Measurements from ENCODE around the gene NAPA. TPM values are rescaled to one million over a fixed set of nuclear protein-coding genes. Genes with fewer than 3 reads are reported as not detected.

The NAPA gene
- total RNA-seq, 4 donors from 2014 or later, result 106 to 178 (median 125) TPM

GRCh38 chr19:47503130-47503825 lies 11.6 kb downstream of the NAPA start:
- intact Hi-C loops (cut with DNase I), result no loop called here
- WGBS, 2 donors, result 87 to 91% methylated on average over 9 of the region's 13 CpGs
- Histone ChIP-seq H3K27ac (no peak overlapping the region), H3K36me3 (peaks cover 8 to 84% (median 39%) of the 10 kb centered on the region in 3 donors), H3K27me3 (no peaks in the 10 kb centered on the region), H3K4me3 (no peak overlapping the region), H3K9me3 (no peaks in the 10 kb centered on the region), H3K4me1 (peaks cover 12 to 40% (median 14%) of the 10 kb centered on the region in 3 donors)
- DNase-seq, result no peak
- no peak for TF ChIP-seq POLR2A (IDR thresholded peaks at IDR 0.05)
- TF ChIP-seq, protein P1, sequence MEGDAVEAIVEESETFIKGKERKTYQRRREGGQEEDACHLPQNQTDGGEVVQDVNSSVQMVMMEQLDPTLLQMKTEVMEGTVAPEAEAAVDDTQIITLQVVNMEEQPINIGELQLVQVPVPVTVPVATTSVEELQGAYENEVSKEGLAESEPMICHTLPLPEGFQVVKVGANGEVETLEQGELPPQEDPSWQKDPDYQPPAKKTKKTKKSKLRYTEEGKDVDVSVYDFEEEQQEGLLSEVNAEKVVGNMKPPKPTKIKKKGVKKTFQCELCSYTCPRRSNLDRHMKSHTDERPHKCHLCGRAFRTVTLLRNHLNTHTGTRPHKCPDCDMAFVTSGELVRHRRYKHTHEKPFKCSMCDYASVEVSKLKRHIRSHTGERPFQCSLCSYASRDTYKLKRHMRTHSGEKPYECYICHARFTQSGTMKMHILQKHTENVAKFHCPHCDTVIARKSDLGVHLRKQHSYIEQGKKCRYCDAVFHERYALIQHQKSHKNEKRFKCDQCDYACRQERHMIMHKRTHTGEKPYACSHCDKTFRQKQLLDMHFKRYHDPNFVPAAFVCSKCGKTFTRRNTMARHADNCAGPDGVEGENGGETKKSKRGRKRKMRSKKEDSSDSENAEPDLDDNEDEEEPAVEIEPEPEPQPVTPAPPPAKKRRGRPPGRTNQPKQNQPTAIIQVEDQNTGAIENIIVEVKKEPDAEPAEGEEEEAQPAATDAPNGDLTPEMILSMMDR (IDR thresholded peaks at IDR 0.05), result no peak

DNA sequence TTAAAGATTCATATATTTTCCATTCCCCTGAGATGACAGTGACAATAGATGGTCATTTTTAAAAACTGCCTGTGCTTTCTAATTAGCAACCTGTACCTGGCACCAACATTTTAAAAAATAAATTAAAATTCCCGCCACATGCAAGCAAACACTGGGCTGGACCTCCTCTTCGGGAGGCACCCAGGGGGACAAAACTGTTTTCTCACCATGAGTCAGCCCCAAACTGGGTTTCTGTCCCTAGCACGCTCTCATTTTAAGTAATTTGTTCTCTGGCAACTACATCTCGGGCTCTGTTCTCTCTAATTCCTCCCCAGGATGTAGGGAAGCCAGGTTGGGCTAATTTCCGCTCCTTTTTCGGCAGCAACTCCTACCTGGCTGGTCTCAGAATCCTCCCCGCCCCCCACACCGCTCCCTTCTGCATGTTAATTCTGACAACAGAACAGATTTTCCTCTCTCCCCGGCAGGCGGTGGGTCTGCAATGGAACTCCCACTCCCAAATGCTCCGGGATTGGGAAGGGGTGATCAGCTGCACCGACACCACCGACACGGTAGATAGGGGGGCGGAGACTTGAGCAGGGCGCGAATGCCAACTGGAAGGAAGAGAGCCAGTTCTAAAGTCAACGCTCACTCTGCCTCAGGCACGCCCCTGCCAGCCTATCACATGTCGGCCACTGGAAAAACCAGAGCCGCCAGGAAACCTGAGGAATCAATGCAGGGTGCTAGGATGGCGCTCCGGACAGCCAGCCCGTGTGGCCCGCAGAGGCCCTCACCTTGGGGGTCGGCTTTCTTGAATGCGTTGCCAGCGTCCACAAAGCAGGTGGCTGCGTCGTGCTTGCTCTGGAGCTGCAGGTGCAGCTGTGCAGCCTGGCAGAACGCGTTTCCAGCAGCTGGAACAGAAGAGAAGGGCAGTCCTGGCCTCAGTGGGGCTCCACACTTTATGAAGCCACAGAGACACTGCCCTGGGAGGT lies 14.7 kb downstream of the NAPA start:
- intact Hi-C loops (cut with DNase I), result no loop called here
- no peaks in the 10 kb centered on the region for H3K27me3 ChIP-seq
- peaks cover 25 to 98% (median 49%) of the 10 kb centered on the region in 3 donors for H3K36me3 ChIP-seq
- TF ChIP-seq, protein P1 (IDR thresholded peaks at IDR 0.05), result no peak
- no peak for TF ChIP-seq POLR2A (IDR thresholded peaks at IDR 0.05)
- H3K9me3 ChIP-seq, result no peaks in the 10 kb centered on the region
- no peak overlapping the region for H3K27ac ChIP-seq
- 72 to 88% methylated on average over 10 to 13 of the region's 32 CpGs for WGBS, 2 donors
- H3K4me1 ChIP-seq, result peaks cover 0 to 22% (median 0%) of the 10 kb centered on the region in 3 donors
- no peak for DNase-seq
- H3K4me3 ChIP-seq, result no peak overlapping the region

GRCh38 chr19:47499371-47499770 lies 15.5 kb downstream of the NAPA start:
- WGBS, 2 donors, result 87 to 91% methylated on average over 4 to 6 of the region's 7 CpGs
- TF ChIP-seq POLR2A (IDR thresholded peaks at IDR 0.05), result no peak
- TF ChIP-seq, protein P1 (IDR thresholded peaks at IDR 0.05), result no peak
- no peak for DNase-seq
- intact Hi-C loops (cut with DNase I), result no loop called here
- Histone ChIP-seq H3K27me3 (no peaks in the 10 kb centered on the region), H3K27ac (no peak overlapping the region), H3K9me3 (no peaks in the 10 kb centered on the region), H3K4me3 (no peak overlapping the region), H3K36me3 (peaks cover 25 to 99% (median 49%) of the 10 kb centered on the region in 3 donors), H3K4me1 (peaks cover 0 to 22% (median 0%) of the 10 kb centered on the region in 3 donors)

GRCh38 chr19:47498561-47498960 lies 16.3 kb downstream of the NAPA start:
- Histone ChIP-seq H3K4me1 (peaks cover 0 to 22% (median 0%) of the 10 kb centered on the region in 3 donors), H3K27me3 (no peaks in the 10 kb centered on the region), H3K9me3 (no peaks in the 10 kb centered on the region), H3K27ac (no peak overlapping the region), H3K36me3 (peaks cover 25 to 99% (median 44%) of the 10 kb centered on the region in 3 donors), H3K4me3 (no peak overlapping the region)
- intact Hi-C loops (cut with DNase I), result no loop called here
- TF ChIP-seq POLR2A (IDR thresholded peaks at IDR 0.05), result no peak
- no peak for DNase-seq
- WGBS, 2 donors, result 94 to 95% methylated on average over 3 to 5 of the region's 5 CpGs

DNA sequence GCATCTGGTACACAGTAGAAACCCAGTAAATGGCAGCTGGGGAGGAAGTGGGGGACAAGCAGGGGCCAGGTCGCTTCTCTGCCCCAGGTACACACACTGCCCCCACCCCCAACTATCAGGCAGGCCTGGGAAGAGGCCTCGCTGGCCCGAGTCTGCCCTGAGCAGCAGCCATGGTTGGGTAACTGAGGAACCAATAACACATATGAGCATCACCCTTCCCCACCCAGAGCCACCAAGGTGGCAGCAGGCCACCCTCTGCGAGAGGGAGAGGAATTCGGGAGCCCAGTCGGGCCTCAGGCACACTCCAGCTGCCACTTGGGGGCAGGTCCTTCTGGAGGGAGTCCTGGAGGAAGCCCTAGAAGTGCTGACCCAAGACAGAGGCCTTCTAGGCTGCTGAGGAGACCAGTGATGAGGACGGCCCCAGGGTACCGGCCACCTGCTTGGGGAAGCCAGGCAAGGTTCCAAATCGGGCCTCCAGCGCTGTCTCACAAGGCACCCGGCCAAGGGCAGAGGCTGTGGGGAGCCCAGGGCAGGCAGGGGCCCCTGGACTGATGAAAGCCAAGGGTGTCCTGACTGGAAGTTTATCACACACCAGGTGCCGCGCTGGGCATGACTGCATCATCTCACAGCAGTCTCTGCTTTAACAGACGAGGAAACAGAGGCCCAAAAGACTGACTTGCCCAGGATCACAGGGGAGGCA lies 16.9 kb downstream of the NAPA start:
- DNase-seq, result no peak
- TF ChIP-seq, protein P1 (IDR thresholded peaks at IDR 0.05), result no peak
- intact Hi-C loops (cut with DNase I), result no loop called here
- Histone ChIP-seq H3K36me3 (peaks cover 25 to 99% (median 39%) of the 10 kb centered on the region in 3 donors), H3K9me3 (no peaks in the 10 kb centered on the region), H3K4me3 (no peak overlapping the region), H3K27ac (no peak overlapping the region), H3K4me1 (peaks cover 0 to 22% (median 0%) of the 10 kb centered on the region in 3 donors), H3K27me3 (no peaks in the 10 kb centered on the region)
- 71 to 77% methylated on average over 6 to 11 of the region's 14 CpGs for WGBS, 2 donors
